ENCODE data around the gene GSK3B. TPM values are rescaled to one million over a fixed set of nuclear protein-coding genes. Genes with fewer than 3 reads are reported as not detected.
A peak's percentile ranks its signal among the peaks of the same experiment; 100 is the strongest.

GSK3B gene
- total RNA-seq, 1 experiment from 2014 or later, result 56.6 TPM

- intact Hi-C loops (cut with micrococcal nuclease; ENCODE audit: unreplicated experiment), result no loop called here
- no peak for DNase-seq (ENCODE audit: low spot score)
- H3K27me3 ChIP-seq (replicated peaks; ENCODE audit: insufficient read depth, low read depth, low read length, poor library complexity), result no peaks in the 10 kb centered on the region
- CTCF ChIA-PET, result no interaction called here
- no peaks in the 10 kb centered on the region for H3K9me3 ChIP-seq (ENCODE audit: low read depth, low read length, poor library complexity, severe bottlenecking)
- no peak overlapping the region for H3K27ac ChIP-seq (ENCODE audit: low read depth, low read length, poor library complexity, severe bottlenecking)
- H3K4me3 ChIP-seq (ENCODE audit: low read depth, low read length, poor library complexity, severe bottlenecking), result no peak overlapping the region
- TF ChIP-seq, protein P1, sequence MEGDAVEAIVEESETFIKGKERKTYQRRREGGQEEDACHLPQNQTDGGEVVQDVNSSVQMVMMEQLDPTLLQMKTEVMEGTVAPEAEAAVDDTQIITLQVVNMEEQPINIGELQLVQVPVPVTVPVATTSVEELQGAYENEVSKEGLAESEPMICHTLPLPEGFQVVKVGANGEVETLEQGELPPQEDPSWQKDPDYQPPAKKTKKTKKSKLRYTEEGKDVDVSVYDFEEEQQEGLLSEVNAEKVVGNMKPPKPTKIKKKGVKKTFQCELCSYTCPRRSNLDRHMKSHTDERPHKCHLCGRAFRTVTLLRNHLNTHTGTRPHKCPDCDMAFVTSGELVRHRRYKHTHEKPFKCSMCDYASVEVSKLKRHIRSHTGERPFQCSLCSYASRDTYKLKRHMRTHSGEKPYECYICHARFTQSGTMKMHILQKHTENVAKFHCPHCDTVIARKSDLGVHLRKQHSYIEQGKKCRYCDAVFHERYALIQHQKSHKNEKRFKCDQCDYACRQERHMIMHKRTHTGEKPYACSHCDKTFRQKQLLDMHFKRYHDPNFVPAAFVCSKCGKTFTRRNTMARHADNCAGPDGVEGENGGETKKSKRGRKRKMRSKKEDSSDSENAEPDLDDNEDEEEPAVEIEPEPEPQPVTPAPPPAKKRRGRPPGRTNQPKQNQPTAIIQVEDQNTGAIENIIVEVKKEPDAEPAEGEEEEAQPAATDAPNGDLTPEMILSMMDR (conservative IDR thresholded peaks at IDR 0.05; ENCODE audit: low read depth, low read length), result no peak
- no peak for TF ChIP-seq EZH2 (IDR thresholded peaks at IDR 0.05; ENCODE audit: borderline replicate concordance, low read depth, low read length, poor library complexity, severe bottlenecking)
- H3K36me3 ChIP-seq (ENCODE audit: insufficient read depth, low read length, poor library complexity, severe bottlenecking), result no peaks in the 10 kb centered on the region
- POLR2A ChIA-PET (ENCODE audit: low non-redundant PET), result no interaction called here
- H3K4me1 ChIP-seq (ENCODE audit: insufficient read depth, low read length, poor library complexity, severe bottlenecking), result no peaks in the 10 kb centered on the region
- BruUV-seq (replicated peaks), result no TSS peak
Observed at GRCh38 chr3:119779731-119780383, 314.4 kb downstream of the GSK3B start.

DNA sequence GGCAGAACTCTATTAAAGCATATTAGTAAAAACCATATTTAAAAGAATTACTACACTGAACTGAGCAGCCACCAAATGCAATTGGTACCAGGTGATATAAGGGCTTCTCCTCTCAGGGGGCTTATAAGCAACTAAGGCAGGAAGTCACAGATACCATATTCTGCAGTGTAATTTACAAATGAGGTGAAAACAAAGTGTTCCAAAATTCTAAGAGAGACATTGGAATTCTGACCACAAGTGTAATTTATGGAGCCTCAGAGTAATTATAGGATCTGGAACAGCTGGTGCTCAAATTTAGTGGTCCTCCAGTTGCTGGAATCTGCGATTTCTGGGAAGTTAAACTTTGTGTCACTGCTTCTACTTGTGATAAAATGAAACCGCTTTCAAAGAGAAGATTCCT is 315.4 kb downstream of the GSK3B start:
- POLR2A ChIA-PET (ENCODE audit: low non-redundant PET), result no interaction called here
- Histone ChIP-seq H3K4me1 (ENCODE audit: insufficient read depth, low read length, poor library complexity, severe bottlenecking) (no peaks in the 10 kb centered on the region), H3K36me3 (ENCODE audit: insufficient read depth, low read length, poor library complexity, severe bottlenecking) (no peaks in the 10 kb centered on the region), H3K4me3 (ENCODE audit: low read depth, low read length, poor library complexity, severe bottlenecking) (no peak overlapping the region), H3K27ac (ENCODE audit: low read depth, low read length, poor library complexity, severe bottlenecking) (no peak overlapping the region), H3K9me3 (ENCODE audit: low read depth, low read length, poor library complexity, severe bottlenecking) (no peaks in the 10 kb centered on the region), H3K27me3 (replicated peaks; ENCODE audit: insufficient read depth, low read depth, low read length, poor library complexity) (peaks cover 6% of the 10 kb centered on the region)
- DNase-seq (ENCODE audit: low spot score), result peak; percentile 6
- intact Hi-C loops (cut with micrococcal nuclease; ENCODE audit: unreplicated experiment), result no loop called here
- BruUV-seq (replicated peaks), result no TSS peak
- CTCF ChIA-PET, result no interaction called here
- TF ChIP-seq EZH2 (IDR thresholded peaks at IDR 0.05; ENCODE audit: borderline replicate concordance, low read depth, low read length, poor library complexity, severe bottlenecking), result no peak
- TF ChIP-seq, protein P1 (conservative IDR thresholded peaks at IDR 0.05; ENCODE audit: low read depth, low read length), result no peak

DNA sequence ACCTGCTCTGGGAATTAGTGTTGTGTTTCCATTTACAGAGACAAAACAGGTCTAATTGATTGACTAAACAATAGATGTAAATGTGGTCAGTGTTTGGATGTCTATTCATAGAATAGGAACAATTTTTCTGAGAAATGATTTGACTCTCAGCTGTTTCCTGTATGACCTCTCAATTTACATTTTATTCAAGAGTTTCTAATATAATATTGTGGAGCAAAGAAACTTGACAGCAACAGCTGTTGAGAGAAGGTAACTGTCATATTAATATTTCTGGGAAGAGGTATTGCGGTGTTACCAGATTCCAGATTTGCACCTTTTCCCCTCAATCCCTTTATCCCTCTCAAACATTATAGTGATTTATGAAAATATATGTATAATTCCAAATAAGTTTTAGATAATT is 316.1 kb downstream of the GSK3B start:
- ChIA-PET CTCF (no interaction called here), POLR2A (ENCODE audit: low non-redundant PET) (no interaction called here)
- no TSS peak for BruUV-seq (replicated peaks)

More for the DNA sequence above, 316.1 kb downstream of the GSK3B start:
- H3K27ac ChIP-seq (ENCODE audit: low read depth, low read length, poor library complexity, severe bottlenecking), result no peak overlapping the region
- H3K4me1 ChIP-seq (ENCODE audit: insufficient read depth, low read length, poor library complexity, severe bottlenecking), result no peaks in the 10 kb centered on the region
- DNase-seq (ENCODE audit: low spot score), result no peak
- TF ChIP-seq EZH2 (IDR thresholded peaks at IDR 0.05; ENCODE audit: borderline replicate concordance, low read depth, low read length, poor library complexity, severe bottlenecking), result no peak
- TF ChIP-seq, protein P1 (conservative IDR thresholded peaks at IDR 0.05; ENCODE audit: low read depth, low read length), result no peak
- H3K9me3 ChIP-seq (ENCODE audit: low read depth, low read length, poor library complexity, severe bottlenecking), result no peaks in the 10 kb centered on the region
- H3K4me3 ChIP-seq (ENCODE audit: low read depth, low read length, poor library complexity, severe bottlenecking), result no peak overlapping the region
- intact Hi-C loops (cut with micrococcal nuclease; ENCODE audit: unreplicated experiment), result no loop called here
- H3K36me3 ChIP-seq (ENCODE audit: insufficient read depth, low read length, poor library complexity, severe bottlenecking), result no peaks in the 10 kb centered on the region
- peaks cover 6% of the 10 kb centered on the region for H3K27me3 ChIP-seq (replicated peaks; ENCODE audit: insufficient read depth, low read depth, low read length, poor library complexity)
